8988T (cell line): ENCODE data around the gene ZNF273.
"Not testable (repeated sequence)": the region's sequence is repeated elsewhere in the genome, so short reads cannot be mapped to it uniquely, and the experiment has no call there.

Experiments
- DNase-seq: peaks from one replicate; pipeline ENCODE4 v3.0.0; 2011

ZNF273 gene

DNA sequence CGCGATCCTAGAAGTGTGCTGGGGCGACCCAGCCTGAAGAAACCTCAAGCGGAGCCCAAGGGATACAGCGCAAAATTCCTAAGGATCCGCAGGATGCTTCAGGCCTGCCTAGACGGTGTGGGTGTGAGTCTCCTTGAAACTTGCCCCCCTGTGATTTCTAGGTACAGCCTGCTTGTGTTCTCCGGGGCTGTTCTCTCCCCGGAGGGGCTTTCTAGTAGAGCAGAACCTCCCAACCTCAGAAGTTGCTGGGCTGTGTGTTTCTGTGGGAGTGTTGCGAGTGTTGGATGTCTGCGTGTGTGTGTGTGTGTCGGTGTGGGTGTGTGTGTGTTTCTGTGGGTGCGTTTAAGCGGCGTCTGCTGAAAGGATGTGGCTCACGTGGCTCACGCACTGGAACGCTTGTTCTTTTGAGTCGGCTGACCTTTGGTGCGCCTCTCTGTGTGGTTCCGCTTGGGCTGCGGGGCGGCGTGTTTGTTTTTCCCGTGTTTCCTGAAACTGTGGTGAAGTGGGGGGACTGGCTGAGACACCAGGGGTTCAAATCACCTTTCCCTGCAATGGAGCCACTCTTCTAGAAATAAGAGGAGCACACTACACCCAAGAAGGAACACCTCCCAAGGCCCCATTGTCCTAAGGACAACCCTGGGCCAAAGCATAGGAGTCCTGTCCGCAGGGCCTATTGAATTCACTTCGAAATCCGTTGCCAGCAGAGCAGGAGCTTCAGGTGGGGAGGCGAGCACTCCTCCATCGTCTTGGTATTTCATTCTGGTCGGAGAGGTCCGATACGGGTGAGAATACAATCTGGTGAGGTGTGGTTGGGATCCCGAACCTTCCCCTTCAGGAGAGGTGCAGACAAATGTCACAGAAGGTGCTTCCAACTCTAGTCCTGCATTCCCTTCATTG is 25.1 kb upstream of the ZNF273 start:
- DNase-seq = no peak

GRCh38 chr7:64878684-64879083 is 24.4 kb upstream of the ZNF273 start:
- no peak for DNase-seq

GRCh38 chr7:64879086-64879730 is 23.9 kb upstream of the ZNF273 start:
- DNase-seq = no peak

DNA sequence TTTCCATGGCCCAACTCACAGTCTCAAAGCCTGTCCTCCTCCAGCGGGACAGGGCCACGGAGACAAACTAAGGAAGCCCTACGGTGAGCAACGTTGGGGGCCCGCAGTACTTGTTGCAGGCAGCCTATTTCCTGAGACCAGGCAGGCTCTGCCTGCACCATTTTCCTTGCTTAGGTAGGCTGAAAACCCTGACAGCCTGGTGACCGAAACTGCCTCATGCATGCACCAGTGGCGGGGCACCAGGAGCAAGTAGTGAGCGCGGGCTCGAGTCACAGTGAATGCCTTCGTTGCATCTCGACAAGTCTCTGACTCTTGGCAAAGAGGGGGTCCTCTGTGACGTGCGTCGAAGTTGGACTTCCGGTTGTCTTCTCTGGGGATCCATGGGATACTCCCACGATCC is 23.3 kb upstream of the ZNF273 start:
- no peak for DNase-seq

DNA sequence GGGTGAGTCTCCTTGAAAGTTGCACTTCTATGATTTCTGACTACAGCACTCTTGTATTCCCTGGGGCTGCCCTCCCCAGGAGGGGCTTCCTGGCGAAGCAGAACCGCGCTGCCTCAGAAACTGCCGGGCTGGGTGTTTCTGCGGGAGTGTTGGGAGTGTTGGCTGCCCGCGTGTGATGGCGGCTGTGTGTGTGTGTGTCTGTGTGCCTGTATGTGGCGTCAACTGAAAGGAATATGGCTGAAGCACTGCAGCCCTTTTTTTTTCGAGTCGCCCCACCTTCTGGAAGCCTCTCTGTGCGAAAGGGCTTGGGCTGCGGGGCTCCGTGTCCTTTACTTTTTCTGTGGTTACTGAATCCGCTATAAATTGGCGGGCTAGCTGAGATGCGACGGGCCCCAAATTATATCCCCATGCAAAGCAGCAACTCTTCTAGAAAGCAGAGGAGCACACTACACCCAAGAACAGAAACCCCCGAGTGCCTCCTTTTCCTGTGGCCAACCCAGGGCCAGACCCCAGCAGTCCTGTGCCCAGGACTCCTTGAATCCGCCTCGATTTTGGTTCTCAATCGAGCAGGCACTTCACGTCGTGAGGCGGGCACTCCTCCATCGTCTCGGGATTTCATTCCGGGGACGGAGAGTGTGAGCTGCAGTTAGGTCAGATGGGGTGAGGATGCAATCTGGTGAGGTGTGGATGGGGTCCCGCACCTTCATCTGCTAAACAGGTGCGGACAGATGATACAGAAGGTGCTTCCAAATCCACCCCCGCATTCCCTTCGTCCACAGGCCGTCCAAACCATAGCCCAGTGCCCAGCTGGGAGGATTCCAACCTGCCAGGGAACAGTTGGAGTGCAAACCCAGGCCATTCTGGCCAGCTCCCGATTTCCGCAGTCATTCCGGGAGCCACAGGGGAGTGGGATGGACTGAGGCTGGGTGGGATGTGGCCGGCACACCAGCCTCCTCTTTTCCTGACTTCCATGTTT is 22.5 kb upstream of the ZNF273 start:
- no peak for DNase-seq

GRCh38 chr7:64881461-64882287 is 21.4 kb upstream of the ZNF273 start:
- DNase-seq = no peak

- DNase-seq = no peak
These were observed 20.5 kb upstream of the ZNF273 start for GRCh38 chr7:64882341-64883112.

- DNase-seq = no peak
These were observed 19.8 kb upstream of the ZNF273 start for GRCh38 chr7:64883113-64883905.

GRCh38 chr7:64884085-64884912 is 18.8 kb upstream of the ZNF273 start:
- DNase-seq = no peak

DNA sequence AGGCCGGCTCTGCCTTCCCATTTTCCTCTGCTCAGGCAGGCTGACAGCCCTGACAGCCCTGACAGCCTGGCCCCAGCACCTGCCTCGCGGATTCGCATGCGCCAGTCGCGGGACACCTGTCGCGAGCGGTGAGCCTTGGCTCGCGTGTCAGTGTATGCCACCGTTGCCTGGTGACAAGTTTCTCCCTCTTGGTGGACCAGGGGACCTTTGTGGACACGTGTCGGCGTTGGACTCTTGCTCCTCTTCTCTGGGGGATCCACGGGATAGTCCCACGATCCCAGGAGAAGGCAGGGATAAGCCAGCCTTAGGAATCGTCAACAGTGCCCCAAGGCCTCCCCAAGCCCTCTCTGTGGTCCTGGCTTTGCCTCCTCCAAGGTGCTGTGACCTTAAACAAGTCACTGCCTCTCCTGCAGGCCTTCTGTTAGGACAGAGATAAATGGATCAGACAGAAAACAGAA is 18.1 kb upstream of the ZNF273 start:
- DNase-seq = no peak

- DNase-seq = no peak
These were observed 17.4 kb upstream of the ZNF273 start for GRCh38 chr7:64885520-64886240.

DNA sequence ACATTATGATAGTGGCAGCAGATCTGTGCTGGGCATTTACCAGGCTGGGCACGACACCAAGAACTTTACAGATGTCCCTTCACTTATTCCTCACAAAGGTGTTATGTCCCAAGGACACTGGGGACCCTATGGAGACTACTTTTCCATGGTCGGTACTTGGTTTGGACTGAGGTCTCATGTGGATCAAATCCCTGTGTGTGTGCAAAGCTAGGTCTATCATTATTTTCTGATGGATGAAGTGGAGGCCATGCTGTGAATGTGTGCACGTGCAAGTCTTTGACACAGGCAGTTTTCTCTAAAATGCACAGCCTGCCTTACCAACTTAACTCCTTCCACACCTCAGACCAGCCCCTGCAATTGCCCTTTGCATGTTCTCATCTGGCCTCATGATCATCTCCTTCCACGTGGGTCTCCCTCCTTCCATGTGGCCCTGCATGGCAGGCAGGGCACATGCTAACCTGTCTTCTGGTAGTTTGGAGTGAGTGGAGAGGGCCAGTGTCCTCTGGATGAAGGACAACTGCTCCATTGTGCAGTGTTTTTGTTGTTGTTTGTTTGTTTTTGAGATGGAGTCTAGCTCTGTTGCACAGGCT is 16.0 kb upstream of the ZNF273 start:
- DNase-seq = no peak

DNA sequence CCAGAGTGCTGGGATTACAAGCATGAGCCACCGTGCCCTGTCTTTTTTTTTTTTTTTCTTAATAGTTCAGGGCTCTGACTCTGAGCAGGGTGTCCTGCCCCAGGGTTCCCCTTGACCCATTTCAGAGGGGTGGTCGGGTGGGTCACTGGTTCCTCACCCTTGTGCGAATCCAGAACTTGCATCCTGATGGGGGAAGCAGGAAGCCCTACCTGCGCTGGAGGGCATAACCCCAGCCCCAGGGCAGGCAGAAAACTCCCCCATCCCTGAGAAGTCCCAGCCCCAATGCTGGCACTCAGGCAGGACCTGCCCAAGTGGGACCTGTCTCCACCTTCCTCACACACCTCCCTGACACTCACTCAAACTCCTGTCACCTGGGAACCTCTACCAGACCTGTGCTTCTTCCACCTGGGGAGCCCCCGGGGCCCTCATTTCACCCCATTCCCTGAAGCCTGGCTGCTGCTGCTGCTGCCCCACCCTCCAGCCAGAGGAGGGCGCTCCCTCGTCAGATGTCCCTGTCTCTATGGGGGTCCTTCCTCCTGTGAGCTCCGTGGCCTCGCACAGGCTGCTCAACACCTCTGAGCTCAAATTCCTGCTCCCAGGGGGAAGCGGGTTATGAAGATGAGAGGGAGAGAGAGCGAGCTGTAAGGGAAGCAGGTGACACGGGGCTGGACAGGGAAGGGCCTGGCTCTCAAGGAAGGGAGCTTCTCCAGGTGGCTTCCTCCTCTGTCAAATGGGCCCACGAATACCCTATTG is 15.1 kb upstream of the ZNF273 start:
- no peak for DNase-seq

- DNase-seq = no peak
These were observed 14.5 kb upstream of the ZNF273 start for GRCh38 chr7:64888561-64888900.

- no peak for DNase-seq
These were observed 14.0 kb upstream of the ZNF273 start for GRCh38 chr7:64888901-64889685.

DNA sequence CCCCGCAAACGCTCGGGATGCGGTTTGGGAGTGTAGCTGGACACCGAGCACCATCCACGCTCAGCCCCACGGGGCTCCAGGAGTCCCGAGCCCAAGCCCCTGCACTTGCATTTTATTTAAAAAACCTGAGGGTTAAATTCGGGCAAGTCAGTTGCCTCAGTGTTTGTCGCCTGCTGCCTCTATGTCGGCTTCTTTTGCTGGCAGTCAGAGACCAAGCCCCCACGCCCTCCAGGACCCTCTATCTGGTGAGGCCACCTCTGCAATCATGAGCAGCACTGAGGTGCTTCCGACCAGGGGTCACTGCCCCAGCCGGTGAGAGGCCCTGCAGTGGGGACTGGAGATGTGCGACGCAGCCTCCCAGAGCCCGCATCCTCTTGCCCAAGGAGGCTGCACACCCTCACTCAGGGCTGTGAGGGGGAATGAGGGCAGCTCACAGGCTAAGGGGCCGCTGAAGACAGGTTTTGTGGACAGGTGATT is 13.3 kb upstream of the ZNF273 start:
- no peak for DNase-seq

DNA sequence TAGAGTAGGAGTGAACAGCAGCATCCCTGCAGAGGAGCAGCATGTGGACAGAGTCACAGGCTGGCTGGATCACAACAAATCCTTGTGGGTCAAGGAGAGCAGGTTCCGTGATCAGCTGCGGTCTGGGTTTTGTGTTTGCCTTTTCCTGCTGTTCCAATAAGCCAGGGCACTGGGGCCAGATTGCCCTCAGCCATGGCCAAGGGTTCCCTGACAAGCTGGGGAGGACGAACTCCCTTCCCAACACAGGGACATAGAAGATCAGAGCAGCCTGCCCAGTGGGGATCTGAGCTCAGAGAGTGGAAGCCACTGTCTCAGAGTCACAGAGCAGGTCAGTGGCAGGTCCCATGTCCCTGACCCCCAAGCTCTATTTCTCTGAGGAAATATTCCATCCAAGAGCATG is 12.8 kb upstream of the ZNF273 start:
- DNase-seq = not testable (repeated sequence)
